SU-DHL-6 (cell line): ENCODE data around the gene ZFP1.

Experiments
- EZH2phosphoT487 ChIP-seq: fragments of 200-600 bp; sonication (generic), shearing (Covaris generic); conservative IDR thresholded peaks from 2 replicates; pipeline ENCODE4 v1.6.1; 2018; ENCODE audit warnings: mild to moderate bottlenecking, antibody characterized with exemption, low read length, moderate library complexity, mixed read lengths
- TF ChIP-seq, protein P1 (sequence below): fragments of 200-600 bp; sonication (generic); IDR thresholded peaks from one replicate; pipeline ENCODE4 v1.5.1; 2017; ENCODE audit warnings: antibody characterized with exemption, mild to moderate bottlenecking, low read length, moderate library complexity; ENCODE audit not compliant: insufficient read depth, poor library complexity, severe bottlenecking

DNA sequence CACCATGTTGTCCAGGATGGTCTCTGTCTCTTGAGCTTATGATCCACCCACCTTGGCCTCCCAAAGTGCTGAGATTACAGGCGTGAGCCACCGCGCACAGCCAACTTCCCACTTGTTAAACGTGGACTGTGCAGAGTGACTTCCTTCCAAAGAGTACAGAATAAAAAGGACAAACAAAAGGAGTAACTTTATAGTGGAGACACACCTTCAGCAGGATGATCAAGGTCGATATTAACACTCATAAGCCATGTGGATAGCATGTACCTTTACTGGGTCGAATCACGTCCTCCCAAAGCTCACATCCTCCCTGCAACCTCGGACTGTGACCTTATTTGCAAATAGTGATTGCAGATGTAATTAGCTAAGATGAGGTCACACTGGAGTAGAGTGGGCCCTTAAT lies 10.1 kb upstream of the ZFP1 start:
- no peak for TF ChIP-seq EZH2phosphoT487
- TF ChIP-seq, protein P1, sequence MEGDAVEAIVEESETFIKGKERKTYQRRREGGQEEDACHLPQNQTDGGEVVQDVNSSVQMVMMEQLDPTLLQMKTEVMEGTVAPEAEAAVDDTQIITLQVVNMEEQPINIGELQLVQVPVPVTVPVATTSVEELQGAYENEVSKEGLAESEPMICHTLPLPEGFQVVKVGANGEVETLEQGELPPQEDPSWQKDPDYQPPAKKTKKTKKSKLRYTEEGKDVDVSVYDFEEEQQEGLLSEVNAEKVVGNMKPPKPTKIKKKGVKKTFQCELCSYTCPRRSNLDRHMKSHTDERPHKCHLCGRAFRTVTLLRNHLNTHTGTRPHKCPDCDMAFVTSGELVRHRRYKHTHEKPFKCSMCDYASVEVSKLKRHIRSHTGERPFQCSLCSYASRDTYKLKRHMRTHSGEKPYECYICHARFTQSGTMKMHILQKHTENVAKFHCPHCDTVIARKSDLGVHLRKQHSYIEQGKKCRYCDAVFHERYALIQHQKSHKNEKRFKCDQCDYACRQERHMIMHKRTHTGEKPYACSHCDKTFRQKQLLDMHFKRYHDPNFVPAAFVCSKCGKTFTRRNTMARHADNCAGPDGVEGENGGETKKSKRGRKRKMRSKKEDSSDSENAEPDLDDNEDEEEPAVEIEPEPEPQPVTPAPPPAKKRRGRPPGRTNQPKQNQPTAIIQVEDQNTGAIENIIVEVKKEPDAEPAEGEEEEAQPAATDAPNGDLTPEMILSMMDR = no peak
